ENCODE data around the gene ZBTB25.
"Not testable (repeated sequence)": the region's sequence is repeated elsewhere in the genome, so short reads cannot be mapped to it uniquely, and the experiment has no call there.

The ZBTB25 gene

GRCh38 chr14:64503434-64504309 is at the start of gene ZBTB25:
ZBTB25 (minus strand) TSS chr14:64503838; CDS start chr14:64490533, 13,305 bp downstream.
- DNase-seq: peak; percentile 97

GRCh38 chr14:64550621-64551333 is 47.1 kb upstream of the ZBTB25 start:
- DNase-seq: no peak

- DNase-seq: peak; percentile 52
Measured at GRCh38 chr14:64549791-64550620, 46.4 kb upstream of the ZBTB25 start, which contains the start of gene PPP1R36. PPP1R36 (plus strand) TSS chr14:64549961; CDS start chr14:64549998, 37 bp downstream.

- no peak for DNase-seq
Measured at GRCh38 chr14:64549016-64549415, 45.4 kb upstream of the ZBTB25 start.

GRCh38 chr14:64544607-64545312 is 41.1 kb upstream of the ZBTB25 start:
- no peak for DNase-seq

GRCh38 chr14:64542836-64543201 is 39.2 kb upstream of the ZBTB25 start:
- DNase-seq: no peak

- peak; percentile 10 for DNase-seq
Measured at GRCh38 chr14:64541972-64542835, 38.6 kb upstream of the ZBTB25 start.

- no peak for DNase-seq
Measured at GRCh38 chr14:64541261-64541971, 37.8 kb upstream of the ZBTB25 start.

- peak; percentile 98 for DNase-seq
Measured at GRCh38 chr14:64540208-64541202, 36.9 kb upstream of the ZBTB25 start, which contains the start of gene HSPA2. HSPA2 (plus strand) TSS chr14:64540741; CDS start chr14:64540850, 109 bp downstream.

- DNase-seq: no peak
Measured at GRCh38 chr14:64536488-64537245, 33.0 kb upstream of the ZBTB25 start.

- no peak for DNase-seq
Measured at GRCh38 chr14:64531567-64531966, 27.9 kb upstream of the ZBTB25 start.

GRCh38 chr14:64525354-64525753 is 21.7 kb upstream of the ZBTB25 start:
- DNase-seq: no peak

- DNase-seq: no peak
Measured at GRCh38 chr14:64522591-64523355, 19.1 kb upstream of the ZBTB25 start.

- no peak for DNase-seq
Measured at GRCh38 chr14:64520699-64521098, 17.1 kb upstream of the ZBTB25 start.

- DNase-seq: no peak
Measured at GRCh38 chr14:64518229-64518628, 14.6 kb upstream of the ZBTB25 start.

GRCh38 chr14:64517667-64518066 is 14.0 kb upstream of the ZBTB25 start:
- not testable (repeated sequence) for DNase-seq

- no peak for DNase-seq
Measured at GRCh38 chr14:64516969-64517368, 13.3 kb upstream of the ZBTB25 start.

- DNase-seq: no peak
Measured at GRCh38 chr14:64515053-64515452, 11.4 kb upstream of the ZBTB25 start.
